ENCODE data around the gene OR52L1. TPM values are rescaled to one million over a fixed set of nuclear protein-coding genes. Genes with fewer than 3 reads are reported as not detected.

The OR52L1 gene
- total and polyA plus RNA-seq, 5 donors from 2014 or later: not detected

- no peak for ATAC-seq (ENCODE audit: low read depth in 2 of 2)
- Histone ChIP-seq H3K27me3 (ENCODE audit: control insufficient read depth, insufficient read depth, low read length) (no peaks in the 10 kb centered on the region), H3K27ac (ENCODE audit: insufficient read depth, low read length, poor library complexity, severe bottlenecking) (no peak overlapping the region), H3K4me3 (ENCODE audit: low read depth, low read length) (no peak overlapping the region), H3K9me3 (ENCODE audit: control insufficient read depth in 2 of 2, low read length in 2 of 2) (no peaks in the 10 kb centered on the region), H3K4me1 (ENCODE audit: control insufficient read depth, insufficient read depth, low read length, poor library complexity, severe bottlenecking) (no peaks in the 10 kb centered on the region), H3K36me3 (ENCODE audit: control insufficient read depth, insufficient read depth, low read length) (no peaks in the 10 kb centered on the region)
- DNase-seq: no peak
- no peaks in the 10 kb centered on the region for H3K4me1 Mint-ChIP-seq
- no peak overlapping the region for H3K27ac Mint-ChIP-seq
- H3K4me3 Mint-ChIP-seq: no peak overlapping the region
- peaks cover 8% of the 10 kb centered on the region for H3K27me3 Mint-ChIP-seq
- H3K9me3 Mint-ChIP-seq: peaks cover 0 to 1% (median 0%) of the 10 kb centered on the region in 7 donors
- no peaks in the 10 kb centered on the region for H3K36me3 Mint-ChIP-seq
These were observed 19.6 kb upstream of the OR52L1 start for GRCh38 chr11:6006395-6006794.

GRCh38 chr11:6002202-6002699, 15.5 kb upstream of the OR52L1 start:
- no peak overlapping the region for H3K27ac ChIP-seq (ENCODE audit: insufficient read depth, low read length, poor library complexity, severe bottlenecking)
- H3K36me3 ChIP-seq (ENCODE audit: control insufficient read depth, insufficient read depth, low read length): no peaks in the 10 kb centered on the region
- peaks cover 1% of the 10 kb centered on the region for H3K27me3 Mint-ChIP-seq
- H3K4me3 ChIP-seq (ENCODE audit: low read depth, low read length): no peak overlapping the region
- no peaks in the 10 kb centered on the region for H3K9me3 ChIP-seq (ENCODE audit: control insufficient read depth in 2 of 2, low read length in 2 of 2)
- no peaks in the 10 kb centered on the region for H3K4me1 ChIP-seq (ENCODE audit: control insufficient read depth, insufficient read depth, low read length, poor library complexity, severe bottlenecking)
- ATAC-seq (ENCODE audit: low read depth in 2 of 2) (no peak), DNase-seq (no peak)
- H3K27me3 ChIP-seq (ENCODE audit: control insufficient read depth, insufficient read depth, low read length): peaks cover 2% of the 10 kb centered on the region
- H3K4me1 Mint-ChIP-seq: no peaks in the 10 kb centered on the region
- no peak overlapping the region for H3K27ac Mint-ChIP-seq
- no peak overlapping the region for H3K4me3 Mint-ChIP-seq
- no peaks in the 10 kb centered on the region for H3K9me3 Mint-ChIP-seq
- H3K36me3 Mint-ChIP-seq: no peaks in the 10 kb centered on the region

- Mint-ChIP-seq H3K27ac (no peak overlapping the region), H3K4me1 (no peaks in the 10 kb centered on the region), H3K9me3 (peaks cover 0 to 2% (median 0%) of the 10 kb centered on the region in 7 donors), H3K36me3 (no peaks in the 10 kb centered on the region), H3K4me3 (no peak overlapping the region), H3K27me3 (peaks cover 9% of the 10 kb centered on the region)
- H3K4me1 ChIP-seq (ENCODE audit: control insufficient read depth, insufficient read depth, low read length, poor library complexity, severe bottlenecking): no peaks in the 10 kb centered on the region
- no peak overlapping the region for H3K4me3 ChIP-seq (ENCODE audit: low read depth, low read length)
- ATAC-seq (ENCODE audit: low read depth in 2 of 2) (no peak), DNase-seq (no peak)
- no peaks in the 10 kb centered on the region for H3K9me3 ChIP-seq (ENCODE audit: control insufficient read depth in 2 of 2, low read length in 2 of 2)
- H3K36me3 ChIP-seq (ENCODE audit: control insufficient read depth, insufficient read depth, low read length): no peaks in the 10 kb centered on the region
- H3K27me3 ChIP-seq (ENCODE audit: control insufficient read depth, insufficient read depth, low read length): peaks cover 2% of the 10 kb centered on the region
- H3K27ac ChIP-seq (ENCODE audit: insufficient read depth, low read length, poor library complexity, severe bottlenecking): no peak overlapping the region
These were observed 8.0 kb upstream of the OR52L1 start for GRCh38 chr11:5994791-5995190.

- Histone ChIP-seq H3K36me3 (ENCODE audit: control insufficient read depth, insufficient read depth, low read length) (no peaks in the 10 kb centered on the region), H3K9me3 (ENCODE audit: control insufficient read depth in 2 of 2, low read length in 2 of 2) (no peaks in the 10 kb centered on the region), H3K27ac (ENCODE audit: insufficient read depth, low read length, poor library complexity, severe bottlenecking) (no peak overlapping the region), H3K4me3 (ENCODE audit: low read depth, low read length) (no peak overlapping the region), H3K27me3 (ENCODE audit: control insufficient read depth, insufficient read depth, low read length) (no peaks in the 10 kb centered on the region), H3K4me1 (ENCODE audit: control insufficient read depth, insufficient read depth, low read length, poor library complexity, severe bottlenecking) (no peaks in the 10 kb centered on the region)
- peak in 1 of 3 donors; percentile 7 for DNase-seq
- peaks cover 9% of the 10 kb centered on the region for H3K27me3 Mint-ChIP-seq
- peaks cover 0 to 2% (median 0%) of the 10 kb centered on the region in 7 donors for H3K9me3 Mint-ChIP-seq
- peak overlapping the region in 1 of 3 donors; percentile 21 for H3K27ac Mint-ChIP-seq
- no peak overlapping the region for H3K4me3 Mint-ChIP-seq
- no peak for ATAC-seq (ENCODE audit: low read depth in 2 of 2)
- no peaks in the 10 kb centered on the region for H3K4me1 Mint-ChIP-seq
- H3K36me3 Mint-ChIP-seq: no peaks in the 10 kb centered on the region
These were observed 5.9 kb upstream of the OR52L1 start for GRCh38 chr11:5992604-5993251.

GRCh38 chr11:5992150-5992549, 5.4 kb upstream of the OR52L1 start:
- H3K27me3 ChIP-seq (ENCODE audit: control insufficient read depth, insufficient read depth, low read length): no peaks in the 10 kb centered on the region
- H3K4me3 ChIP-seq (ENCODE audit: low read depth, low read length): no peak overlapping the region
- peaks cover 7% of the 10 kb centered on the region for H3K27me3 Mint-ChIP-seq
- no peaks in the 10 kb centered on the region for H3K36me3 ChIP-seq (ENCODE audit: control insufficient read depth, insufficient read depth, low read length)
- H3K9me3 ChIP-seq (ENCODE audit: control insufficient read depth in 2 of 2, low read length in 2 of 2): no peaks in the 10 kb centered on the region
- H3K4me3 Mint-ChIP-seq: no peak overlapping the region
- peaks cover 0 to 5% (median 0%) of the 10 kb centered on the region in 7 donors for H3K9me3 Mint-ChIP-seq
- DNase-seq (no peak), ATAC-seq (ENCODE audit: low read depth in 2 of 2) (no peak)
- no peaks in the 10 kb centered on the region for H3K36me3 Mint-ChIP-seq
- no peaks in the 10 kb centered on the region for H3K4me1 ChIP-seq (ENCODE audit: control insufficient read depth, insufficient read depth, low read length, poor library complexity, severe bottlenecking)
- no peaks in the 10 kb centered on the region for H3K4me1 Mint-ChIP-seq
- H3K27ac ChIP-seq (ENCODE audit: insufficient read depth, low read length, poor library complexity, severe bottlenecking): no peak overlapping the region
- no peak overlapping the region for H3K27ac Mint-ChIP-seq

- no peak overlapping the region for H3K4me3 Mint-ChIP-seq
- H3K4me1 Mint-ChIP-seq: no peaks in the 10 kb centered on the region
- ATAC-seq (ENCODE audit: low read depth in 2 of 2): no peak
- Histone ChIP-seq H3K4me3 (ENCODE audit: low read depth, low read length) (no peak overlapping the region), H3K36me3 (ENCODE audit: control insufficient read depth, insufficient read depth, low read length) (no peaks in the 10 kb centered on the region), H3K27ac (ENCODE audit: insufficient read depth, low read length, poor library complexity, severe bottlenecking) (no peak overlapping the region), H3K4me1 (ENCODE audit: control insufficient read depth, insufficient read depth, low read length, poor library complexity, severe bottlenecking) (no peaks in the 10 kb centered on the region), H3K9me3 (ENCODE audit: control insufficient read depth in 2 of 2, low read length in 2 of 2) (no peaks in the 10 kb centered on the region), H3K27me3 (ENCODE audit: control insufficient read depth, insufficient read depth, low read length) (no peaks in the 10 kb centered on the region)
- DNase-seq: no peak
- no peak overlapping the region for H3K27ac Mint-ChIP-seq
- peaks cover 10% of the 10 kb centered on the region for H3K27me3 Mint-ChIP-seq
- no peaks in the 10 kb centered on the region for H3K36me3 Mint-ChIP-seq
- peaks cover 0 to 5% (median 0%) of the 10 kb centered on the region in 7 donors for H3K9me3 Mint-ChIP-seq
These were observed 2.4 kb upstream of the OR52L1 start for GRCh38 chr11:5989203-5989602.

- H3K27me3 ChIP-seq (ENCODE audit: control insufficient read depth, insufficient read depth, low read length): no peaks in the 10 kb centered on the region
- H3K4me3 ChIP-seq (ENCODE audit: low read depth, low read length): no peak overlapping the region
- no peak overlapping the region for H3K27ac Mint-ChIP-seq
- no peak overlapping the region for H3K4me3 Mint-ChIP-seq
- no peaks in the 10 kb centered on the region for H3K36me3 Mint-ChIP-seq
- H3K9me3 Mint-ChIP-seq: peaks cover 0 to 10% (median 4%) of the 10 kb centered on the region in 7 donors
- ATAC-seq (ENCODE audit: low read depth in 2 of 2): no peak
- H3K9me3 ChIP-seq (ENCODE audit: control insufficient read depth in 2 of 2, low read length in 2 of 2): no peaks in the 10 kb centered on the region
- no peak for DNase-seq
- peaks cover 18% of the 10 kb centered on the region for H3K27me3 Mint-ChIP-seq
- H3K27ac ChIP-seq (ENCODE audit: insufficient read depth, low read length, poor library complexity, severe bottlenecking): no peak overlapping the region
- no peaks in the 10 kb centered on the region for H3K36me3 ChIP-seq (ENCODE audit: control insufficient read depth, insufficient read depth, low read length)
- no peaks in the 10 kb centered on the region for H3K4me1 Mint-ChIP-seq
- H3K4me1 ChIP-seq (ENCODE audit: control insufficient read depth, insufficient read depth, low read length, poor library complexity, severe bottlenecking): no peaks in the 10 kb centered on the region
These were observed 3.3 kb downstream of the OR52L1 start for GRCh38 chr11:5983443-5983842.

- no peak overlapping the region for H3K4me3 ChIP-seq (ENCODE audit: low read depth, low read length)
- Mint-ChIP-seq H3K4me1 (no peaks in the 10 kb centered on the region), H3K4me3 (no peak overlapping the region), H3K27me3 (no peaks in the 10 kb centered on the region), H3K9me3 (peaks cover 0 to 6% (median 2%) of the 10 kb centered on the region in 7 donors), H3K36me3 (no peaks in the 10 kb centered on the region), H3K27ac (no peak overlapping the region)
- H3K27me3 ChIP-seq (ENCODE audit: control insufficient read depth, insufficient read depth, low read length): peaks cover 3% of the 10 kb centered on the region
- ATAC-seq (ENCODE audit: low read depth in 2 of 2) (no peak), DNase-seq (no peak)
- H3K4me1 ChIP-seq (ENCODE audit: control insufficient read depth, insufficient read depth, low read length, poor library complexity, severe bottlenecking): no peaks in the 10 kb centered on the region
- H3K9me3 ChIP-seq (ENCODE audit: control insufficient read depth in 2 of 2, low read length in 2 of 2): no peaks in the 10 kb centered on the region
- no peak overlapping the region for H3K27ac ChIP-seq (ENCODE audit: insufficient read depth, low read length, poor library complexity, severe bottlenecking)
- no peaks in the 10 kb centered on the region for H3K36me3 ChIP-seq (ENCODE audit: control insufficient read depth, insufficient read depth, low read length)
These were observed 13.3 kb downstream of the OR52L1 start for GRCh38 chr11:5973530-5973929.
